H7 (cell line): ENCODE measurements around the gene PSMA4. TPM values are rescaled to one million over a fixed set of nuclear protein-coding genes. Genes with fewer than 3 reads are reported as not detected.

ENCODE experiments used
- DNase-seq: peaks from one replicate; pipeline ENCODE4 v3.0.0; 2012
- H3K27me3 ChIP-seq: 2 replicates; pipeline ENCODE4 v1.6.0; 2011; ENCODE audit warnings: mild to moderate bottlenecking, low read length; ENCODE audit not compliant: control insufficient read depth, insufficient read depth
- H3K36me3 ChIP-seq: replicated peaks from 2 replicates; pipeline ENCODE4 v1.5.1; 2011; ENCODE audit warnings: low read length; ENCODE audit not compliant: control insufficient read depth, insufficient read depth
- H3K4me3 ChIP-seq: 2 replicates; pipeline ENCODE4 v1.5.1; 2011; ENCODE audit warnings: low read depth, mild to moderate bottlenecking, control low read depth, low read length, moderate library complexity; ENCODE audit not compliant: insufficient read depth
- total RNA-seq: library from RNA; depleted of rRNA; stranded (reverse); fragments of >200 nt; shearing (Covaris generic); gene quantifications from 2 replicates; pipeline ENCODE4 v1.2.3, GENCODE V29; 2014; rRNA removed

PSMA4 gene
- total RNA-seq, 1 experiment from 2014 or later: 308 TPM

DNA sequence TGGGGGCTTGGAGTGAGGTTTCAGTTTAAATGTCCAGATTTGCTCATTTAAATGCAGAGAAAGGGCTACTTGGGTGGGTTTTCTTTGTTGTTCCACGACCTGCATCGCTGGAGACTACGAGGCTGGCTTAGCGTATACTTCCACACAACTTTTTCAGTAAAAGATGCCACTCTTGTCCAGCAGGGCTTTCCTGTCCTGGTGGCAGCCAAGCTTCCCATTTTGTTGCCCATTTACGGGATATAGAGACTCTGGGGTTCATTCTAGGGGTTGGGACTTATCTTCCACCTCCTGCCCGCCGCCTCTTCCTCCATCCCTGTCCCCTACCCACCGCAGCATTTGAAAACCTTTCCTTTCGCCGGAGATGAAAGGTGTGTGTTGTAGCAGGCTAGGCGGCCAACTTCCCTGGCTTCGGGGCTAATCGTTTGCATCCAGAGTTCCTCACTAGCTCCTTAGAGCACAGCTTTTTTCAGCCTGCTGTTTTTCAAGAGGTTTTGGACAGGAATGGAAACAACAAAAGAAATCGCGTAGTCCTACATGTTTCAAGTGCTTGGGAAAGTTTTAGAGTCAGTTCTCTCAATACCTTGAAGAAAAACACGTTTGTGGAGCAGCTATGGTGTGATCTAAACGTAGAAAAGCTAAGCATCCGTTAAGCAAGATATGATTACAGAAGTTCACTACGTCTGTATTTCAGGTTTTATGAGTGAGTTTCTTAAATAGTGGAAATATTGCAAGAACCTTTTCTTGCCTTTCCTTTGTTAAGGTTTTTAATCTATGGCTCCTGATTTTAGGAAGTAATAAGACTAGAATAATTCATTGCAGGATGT, 25.9 kb downstream of the PSMA4 start:
- H3K27me3 ChIP-seq: no peaks in the 10 kb centered on the region
- peak overlapping the region; percentile 83 for H3K4me3 ChIP-seq
- peak; percentile 64 for DNase-seq
- no peaks in the 10 kb centered on the region for H3K36me3 ChIP-seq

- no peak for DNase-seq
- H3K27me3 ChIP-seq: no peaks in the 10 kb centered on the region
- H3K36me3 ChIP-seq: no peaks in the 10 kb centered on the region
- no peak overlapping the region for H3K4me3 ChIP-seq
Measured at GRCh38 chr15:78567531-78567930, 27.3 kb downstream of the PSMA4 start.

- no peaks in the 10 kb centered on the region for H3K36me3 ChIP-seq
- peak; percentile 36 for DNase-seq
- no peaks in the 10 kb centered on the region for H3K27me3 ChIP-seq
- H3K4me3 ChIP-seq: no peak overlapping the region
Measured at GRCh38 chr15:78570710-78571109, 30.5 kb downstream of the PSMA4 start.

- no peak for DNase-seq
- Histone ChIP-seq H3K27me3 (no peaks in the 10 kb centered on the region), H3K36me3 (no peaks in the 10 kb centered on the region), H3K4me3 (no peak overlapping the region)
Measured at GRCh38 chr15:78571382-78571781, 31.1 kb downstream of the PSMA4 start.

GRCh38 chr15:78573416-78573815, 33.2 kb downstream of the PSMA4 start:
- Histone ChIP-seq H3K4me3 (no peak overlapping the region), H3K36me3 (no peaks in the 10 kb centered on the region), H3K27me3 (no peaks in the 10 kb centered on the region)
- no peak for DNase-seq

DNA sequence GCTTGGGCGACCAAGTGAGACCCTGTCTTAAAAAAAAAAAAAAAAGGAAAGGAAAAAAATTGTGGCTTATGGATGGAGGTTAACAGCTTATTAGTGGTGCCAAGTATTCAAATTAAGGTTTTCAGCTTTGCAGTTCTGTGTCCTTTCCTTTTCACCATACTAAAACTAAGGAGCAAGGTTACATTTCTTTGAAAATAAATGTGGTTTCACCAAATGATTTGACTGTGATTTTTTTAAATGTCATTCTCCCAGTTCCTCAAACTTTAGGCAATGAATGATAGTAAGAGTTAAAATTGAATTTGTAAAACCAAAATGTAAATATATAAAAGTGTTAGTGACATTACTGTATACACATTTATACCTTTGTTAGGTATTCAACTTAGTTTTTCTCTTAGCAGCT, 34.7 kb downstream of the PSMA4 start:
- DNase-seq: no peak
- H3K36me3 ChIP-seq: no peaks in the 10 kb centered on the region

DNA sequence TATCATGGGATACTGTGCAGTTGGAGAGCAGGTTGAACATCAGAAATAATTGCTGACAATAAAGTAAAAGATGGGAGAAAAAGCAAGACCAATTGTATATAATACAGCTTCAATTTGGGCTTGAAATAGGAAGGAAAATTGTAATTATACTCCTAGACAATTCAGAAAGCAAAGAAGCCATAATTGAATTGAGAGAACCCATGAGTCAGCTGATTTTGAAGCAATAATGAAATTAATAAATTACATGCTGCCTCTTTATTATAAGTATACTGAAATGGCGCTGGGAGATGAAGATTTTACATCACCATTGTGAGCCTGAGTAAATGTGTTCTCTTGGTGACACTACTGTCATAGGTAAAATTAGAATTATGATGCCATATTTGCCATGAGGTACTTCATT, 57.3 kb downstream of the PSMA4 start:
- DNase-seq: no peak
- no peaks in the 10 kb centered on the region for H3K27me3 ChIP-seq
- H3K36me3 ChIP-seq: no peaks in the 10 kb centered on the region
- no peak overlapping the region for H3K4me3 ChIP-seq

More for the DNA sequence above, 34.7 kb downstream of the PSMA4 start:
- Histone ChIP-seq H3K4me3 (no peak overlapping the region), H3K27me3 (no peaks in the 10 kb centered on the region)

DNA sequence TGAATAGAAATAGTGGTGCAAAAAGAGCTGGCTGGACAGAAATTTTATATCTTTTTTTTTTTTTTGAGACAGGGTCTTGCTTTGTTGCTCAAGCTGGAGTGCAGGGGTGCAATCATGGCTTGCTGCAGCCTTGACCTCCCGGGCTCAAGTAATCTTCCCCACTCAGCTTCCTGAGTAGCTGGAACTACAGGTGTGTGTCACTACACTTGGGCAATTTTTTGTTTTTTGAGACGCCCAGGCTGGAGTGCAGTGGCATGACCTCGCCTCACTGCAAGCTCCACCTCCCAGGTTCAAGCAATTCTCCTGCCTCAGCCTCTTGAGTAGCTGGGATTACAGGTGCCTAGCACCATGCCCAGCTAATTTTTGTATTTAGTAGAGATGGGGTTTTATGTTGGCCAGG, 58.1 kb downstream of the PSMA4 start:
- no peak for DNase-seq
- Histone ChIP-seq H3K36me3 (no peaks in the 10 kb centered on the region), H3K4me3 (no peak overlapping the region), H3K27me3 (no peaks in the 10 kb centered on the region)

DNA sequence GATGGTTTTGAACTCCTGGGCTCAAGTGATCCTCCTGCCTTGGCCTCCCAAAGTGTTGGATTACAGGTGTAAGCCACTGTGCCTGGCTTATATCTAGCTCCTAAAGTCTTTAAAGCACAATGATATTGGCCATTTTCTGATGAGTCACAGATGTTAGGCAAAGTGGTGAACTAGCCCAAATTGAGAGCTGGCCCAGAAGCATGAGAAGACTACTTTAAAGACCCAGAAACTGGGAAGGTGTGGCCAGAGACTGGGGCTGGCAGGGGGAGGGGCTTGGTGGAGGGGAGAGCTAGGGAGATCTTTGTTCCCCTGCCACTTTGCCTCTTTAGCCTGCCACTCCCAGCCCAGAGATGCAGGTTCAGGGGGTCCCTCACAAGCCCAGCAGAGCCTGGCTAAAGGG, 58.9 kb downstream of the PSMA4 start:
- H3K4me3 ChIP-seq: no peak overlapping the region
- H3K27me3 ChIP-seq: no peaks in the 10 kb centered on the region
- H3K36me3 ChIP-seq: no peaks in the 10 kb centered on the region
- no peak for DNase-seq

Other genes with a start within 250 kb of the PSMA4 start
- 64.0 and 87.1 TPM in 2 replicates for gene SKIC8, start 240.8 kb upstream of the PSMA4 start, total RNA-seq
- gene CRABP1, start 200.1 kb upstream of the PSMA4 start, total RNA-seq: 744 and 864 TPM in 2 replicates
- gene IREB2, start 102.2 kb upstream of the PSMA4 start, total RNA-seq: 37.6 and 49.9 TPM in 2 replicates
- gene HYKK, start 32.9 kb upstream of the PSMA4 start, total RNA-seq: 1.9 and 2.9 TPM in 2 replicates
- 7.8 and 10.0 TPM in 2 replicates for gene CHRNA5, start 25.1 kb downstream of the PSMA4 start, total RNA-seq
- gene CHRNA3, start 80.6 kb downstream of the PSMA4 start, total RNA-seq: 2.6 and 4.4 TPM in 2 replicates
- gene CHRNB4, start 100.8 kb downstream of the PSMA4 start, total RNA-seq: 2.7 and 4.3 TPM in 2 replicates